HepG2 (cell line): ENCODE results near the gene HAGHL. TPM values are rescaled to one million over a fixed set of nuclear protein-coding genes. Genes with fewer than 3 reads are reported as not detected.

ENCODE experiments used
- CENPT ChIP-seq: sonication (generic); formaldehyde crosslinking; IDR thresholded peaks from 2 replicates; pipeline ENCODE4 v1.8.0; 2022; ENCODE audit warnings: low read depth, mild to moderate bottlenecking, moderate library complexity, missing genetic modification reagents
- FOXO1 ChIP-seq: sonication (generic); formaldehyde crosslinking; IDR thresholded peaks from 2 replicates; pipeline ENCODE4 v1.4.0; 2020; ENCODE audit warnings: missing genetic modification reagents
- GATAD1 ChIP-seq: IDR thresholded peaks from 2 replicates; pipeline ENCODE4 v1.6.1; 2016; ENCODE audit warnings: missing genetic modification reagents, missing compliant biosample characterization
- GFI1 ChIP-seq: sonication (generic); formaldehyde crosslinking; IDR thresholded peaks from 2 replicates; pipeline ENCODE4 v1.5.0; 2020; ENCODE audit warnings: missing genetic modification reagents, mild to moderate bottlenecking, borderline replicate concordance
- GZF1 ChIP-seq: sonication (generic); formaldehyde crosslinking; IDR thresholded peaks from 2 replicates; pipeline ENCODE4 v1.5.1; 2020; ENCODE audit warnings: mild to moderate bottlenecking, missing genetic modification reagents
- HOXA5 ChIP-seq: sonication (generic); formaldehyde crosslinking; IDR thresholded peaks from 2 replicates; pipeline ENCODE4 v1.4.0; 2020; ENCODE audit warnings: missing genetic modification reagents
- HOXD1 ChIP-seq: sonication (generic); formaldehyde crosslinking; IDR thresholded peaks from 2 replicates; pipeline ENCODE4 v1.5.0; 2020; ENCODE audit warnings: missing genetic modification reagents
- IRF9 ChIP-seq: sonication (generic); formaldehyde crosslinking; IDR thresholded peaks from 2 replicates; pipeline ENCODE4 v1.8.0; 2022; ENCODE audit warnings: missing genetic modification reagents, mild to moderate bottlenecking, borderline replicate concordance
- JUND ChIP-seq: sonication (generic); formaldehyde crosslinking; IDR thresholded peaks from 2 replicates; pipeline ENCODE4 v1.8.0; 2022; ENCODE audit warnings: mild to moderate bottlenecking, missing genetic modification reagents
- KAT2B ChIP-seq: fragments of 150-350 bp; IDR thresholded peaks from 2 replicates; pipeline ENCODE4 v1.6.1; 2014; ENCODE audit warnings: low read depth, low read length, borderline replicate concordance
- MXD3 ChIP-seq: IDR thresholded peaks from 2 replicates; pipeline ENCODE4 v1.6.1; 2016; ENCODE audit warnings: mild to moderate bottlenecking, missing biosample characterization, missing genetic modification reagents
- PHF8 ChIP-seq: sonication (generic); formaldehyde crosslinking; IDR thresholded peaks from 2 replicates; pipeline ENCODE4 v1.5.0; 2020; ENCODE audit warnings: missing genetic modification reagents
- RBFOX2 ChIP-seq: fragments of 200-400 bp; formaldehyde crosslinking; IDR thresholded peaks from 2 replicates; pipeline ENCODE4 v1.6.1; 2017; ENCODE audit warnings: low read depth, mild to moderate bottlenecking, low read length
- RCOR2 ChIP-seq: IDR thresholded peaks from 2 replicates; pipeline ENCODE4 v1.6.1; 2016; ENCODE audit warnings: missing biosample characterization, missing genetic modification reagents
- ZFP36L1 ChIP-seq: sonication (generic); formaldehyde crosslinking; IDR thresholded peaks from 2 replicates; pipeline ENCODE4 v1.8.0; 2022; ENCODE audit warnings: mild to moderate bottlenecking, missing genetic modification reagents, moderate library complexity
- ZFX ChIP-seq: sonication (generic); formaldehyde crosslinking; IDR thresholded peaks from 2 replicates; pipeline ENCODE4 v1.4.0; 2020; ENCODE audit warnings: mild to moderate bottlenecking, low read depth, missing genetic modification reagents, moderate library complexity
- ZFYVE20 ChIP-seq: sonication (generic); formaldehyde crosslinking; IDR thresholded peaks from 2 replicates; pipeline ENCODE4 v1.8.0; 2023; ENCODE audit warnings: low read depth, mild to moderate bottlenecking, moderate library complexity, missing genetic modification reagents, borderline replicate concordance
- ZNF121 ChIP-seq: sonication (generic); formaldehyde crosslinking; IDR thresholded peaks from 2 replicates; pipeline ENCODE4 v1.5.0; 2020; ENCODE audit warnings: mild to moderate bottlenecking, missing genetic modification reagents
- ZNF280D ChIP-seq: sonication (generic); formaldehyde crosslinking; IDR thresholded peaks from 2 replicates; pipeline ENCODE4 v1.5.1; 2020; ENCODE audit warnings: mild to moderate bottlenecking, missing genetic modification reagents
- ZNF441 ChIP-seq: sonication (generic); formaldehyde crosslinking; IDR thresholded peaks from 2 replicates; pipeline ENCODE4 v1.7.0; 2021; ENCODE audit warnings: missing genetic modification reagents, borderline replicate concordance
- ZNF704 ChIP-seq: sonication (generic); formaldehyde crosslinking; IDR thresholded peaks from 2 replicates; pipeline ENCODE4 v1.8.1; 2023; ENCODE audit warnings: mild to moderate bottlenecking, inconsistent platforms, moderate library complexity, missing genetic modification reagents, borderline replicate concordance
- ZNF768 ChIP-seq: sonication (generic); formaldehyde crosslinking; IDR thresholded peaks from 2 replicates; pipeline ENCODE4 v1.4.0; 2020; ENCODE audit warnings: missing genetic modification reagents
- ZNF776 ChIP-seq: sonication (generic); formaldehyde crosslinking; IDR thresholded peaks from 2 replicates; pipeline ENCODE4 v1.4.0; 2020; ENCODE audit warnings: mild to moderate bottlenecking, missing genetic modification reagents
- ZNF780A ChIP-seq: sonication (generic); formaldehyde crosslinking; IDR thresholded peaks from 2 replicates; pipeline ENCODE4 v1.8.0; 2022; ENCODE audit warnings: mild to moderate bottlenecking, missing genetic modification reagents, moderate library complexity
- ZNF850 ChIP-seq: sonication (generic); formaldehyde crosslinking; conservative IDR thresholded peaks from 2 replicates; pipeline ENCODE4 v1.9.0; 2021; ENCODE audit warnings: mild to moderate bottlenecking, missing genetic modification reagents
- ZNF879 ChIP-seq: sonication (generic); formaldehyde crosslinking; IDR thresholded peaks from 2 replicates; pipeline ENCODE4 v1.8.1; 2023; ENCODE audit warnings: missing genetic modification reagents
- polyA plus RNA-seq, 8 experiments: library from polyadenylated mRNA; depleted of rRNA in 3 of 8; stranded (reverse) in 7 of 8; unstranded in 1 of 8; fragments of >200 nt; fragmentation: Illumina TruSeq in 4 of 8; extraction: Trizol in 4 of 8; gene quantifications; 2 replicates each; pipeline versions ENCODE4 v1.2.1 to v1.2.3, GENCODE V29; 2011 to 2016; ENCODE audit warnings: low read depth in 4 of 8, missing spikeins in 1 of 8, mixed read lengths in 1 of 8; ENCODE audit not compliant: insufficient read depth in 1 of 8
- total RNA-seq, 5 experiments: library from RNA; depleted of rRNA; stranded (reverse); fragments of >200 nt; fragmentation: Illumina TruSeq; extraction: Trizol; gene quantifications; 2 replicates each; pipeline ENCODE4 v1.2.3, GENCODE V29; 2016; ENCODE audit warnings: low read depth in 1 of 5

HAGHL gene
- total and polyA plus RNA-seq, 2 of the 13 experiments (the other 11 are each of a cell fraction or from before 2014, with no cell fraction given): 3.4 to 8.4 TPM

GRCh38 chr16:727291-727977, 528 bp downstream of the HAGHL start (continued):
- no peak for TF ChIP-seq ZNF280D (CRISPR knock-in tag)
- no peak for TF ChIP-seq GZF1 (CRISPR knock-in tag)
- TF ChIP-seq HOXA5 (CRISPR knock-in tag): no peak
- TF ChIP-seq JUND: no peak
- TF ChIP-seq ZNF850: no peak
- no peak for TF ChIP-seq ZNF776 (CRISPR knock-in tag)
- TF ChIP-seq ZNF441 (CRISPR knock-in tag): no peak
- no peak for TF ChIP-seq GFI1 (CRISPR knock-in tag)
- TF ChIP-seq ZNF768 (CRISPR knock-in tag): peak; percentile 30; the same call in 1 of the 2 replicates
- no peak for TF ChIP-seq ZNF879
- TF ChIP-seq IRF9 (CRISPR knock-in tag): no peak
- TF ChIP-seq PHF8: 0 out of 2 replicates have a peak, but pooled peaks have one; percentile 25
- TF ChIP-seq ZFP36L1: no peak
- no peak for TF ChIP-seq GATAD1
- no peak for TF ChIP-seq ZFYVE20 (CRISPR knock-in tag)
- TF ChIP-seq MXD3 (CRISPR knock-in tag): no peak
- TF ChIP-seq ZNF121 (CRISPR knock-in tag): no peak
- TF ChIP-seq RCOR2 (CRISPR knock-in tag): no peak
- TF ChIP-seq ZNF780A (CRISPR knock-in tag): no peak
- no peak for TF ChIP-seq HOXD1 (CRISPR knock-in tag)
- no peak for TF ChIP-seq KAT2B
- TF ChIP-seq FOXO1 (CRISPR knock-in tag): 0 out of 2 replicates have a peak, but pooled peaks have one; percentile 8
- no peak for TF ChIP-seq ZNF704
- peak; percentile 48; the same call in 1 of the 2 replicates for TF ChIP-seq ZFX (CRISPR knock-in tag)
- peak; percentile 46; the same call in 1 of the 2 replicates for TF ChIP-seq RBFOX2
- no peak for TF ChIP-seq CENPT (CRISPR knock-in tag)
